H9 (cell line): ENCODE results near the gene UBXN11. TPM values are rescaled to one million over a fixed set of nuclear protein-coding genes. Genes with fewer than 3 reads are reported as not detected.

Source experiments
- DNase-seq: peaks from one replicate; pipeline ENCODE4 v3.0.0-alpha.2; 2017
- H2AFZ ChIP-seq: one replicate; pipeline ENCODE4 v1.6.1; 2013; ENCODE audit warnings: mild to moderate bottlenecking, low read length, control low read depth, moderate library complexity
- H2AK5ac ChIP-seq: 2 replicates; pipeline ENCODE4 v1.6.1; 2013; ENCODE audit warnings: low read length, control low read depth, mixed read lengths; ENCODE audit not compliant: insufficient read length
- H2BK120ac ChIP-seq: one replicate; pipeline ENCODE4 v1.6.1; 2013; ENCODE audit warnings: low read depth, mild to moderate bottlenecking, low read length, control low read depth, inconsistent platforms; ENCODE audit not compliant: poor library complexity, severe bottlenecking
- H2BK12ac ChIP-seq: 2 replicates; pipeline ENCODE4 v1.6.1; 2013; ENCODE audit warnings: low read length, control low read depth, mixed read lengths, low read depth; ENCODE audit not compliant: insufficient read length
- H2BK15ac ChIP-seq: 2 replicates; pipeline ENCODE4 v1.6.1; 2013; ENCODE audit warnings: low read depth, low read length, control low read depth
- H2BK20ac ChIP-seq: one replicate; pipeline ENCODE4 v1.6.1; 2013; ENCODE audit warnings: low read depth, mild to moderate bottlenecking, low read length, control low read depth, inconsistent platforms; ENCODE audit not compliant: poor library complexity, severe bottlenecking
- H2BK5ac ChIP-seq: 2 replicates; pipeline ENCODE4 v1.6.1; 2013; ENCODE audit warnings: low read length, control low read depth, mixed read lengths; ENCODE audit not compliant: insufficient read length
- H3K14ac ChIP-seq: 2 replicates; pipeline ENCODE4 v1.6.1; 2013; ENCODE audit warnings: low read length, control low read depth; ENCODE audit not compliant: insufficient read depth
- H3K18ac ChIP-seq: 2 replicates; pipeline ENCODE4 v1.6.1; 2013; ENCODE audit warnings: low read depth, mild to moderate bottlenecking, mixed read lengths, low read length, control low read depth; ENCODE audit not compliant: insufficient read length
- H3K23ac ChIP-seq: 2 replicates; pipeline ENCODE4 v1.6.1; 2013; ENCODE audit warnings: low read length, control low read depth, mixed read lengths, low read depth; ENCODE audit not compliant: insufficient read length
- H3K23me2 ChIP-seq: 2 replicates; pipeline ENCODE4 v1.6.1; 2013; ENCODE audit warnings: low read depth, mild to moderate bottlenecking, mixed read lengths, low read length, control low read depth; ENCODE audit not compliant: insufficient read length, poor library complexity, severe bottlenecking
- H3K27ac ChIP-seq: 2 replicates; pipeline ENCODE4 v1.5.1; 2013; ENCODE audit warnings: low read length, control low read depth, mixed read lengths, low read depth; ENCODE audit not compliant: insufficient read length
- H3K27me3 ChIP-seq: 2 replicates; pipeline ENCODE4 v1.6.1; 2013; ENCODE audit warnings: low read length, control low read depth, inconsistent platforms; ENCODE audit not compliant: insufficient read depth
- H3K4ac ChIP-seq: 2 replicates; pipeline ENCODE4 v1.6.1; 2013; ENCODE audit warnings: low read depth, mild to moderate bottlenecking, control low read depth, inconsistent platforms, low read length, moderate library complexity
- H3K4me1 ChIP-seq: 2 replicates; pipeline ENCODE4 v1.6.1; 2013; ENCODE audit warnings: low read length, control low read depth, inconsistent platforms; ENCODE audit not compliant: insufficient read depth
- H3K4me2 ChIP-seq: 2 replicates; pipeline ENCODE4 v1.6.1; 2013; ENCODE audit warnings: low read length, control low read depth, mixed read lengths; ENCODE audit not compliant: insufficient read length, insufficient read depth
- H3K56ac ChIP-seq: 2 replicates; pipeline ENCODE4 v1.6.1; 2013; ENCODE audit warnings: low read depth, mild to moderate bottlenecking, mixed read lengths, low read length, control low read depth; ENCODE audit not compliant: insufficient read length
- H3K79me1 ChIP-seq: 2 replicates; pipeline ENCODE4 v1.6.1; 2013; ENCODE audit warnings: low read depth, mild to moderate bottlenecking, moderate library complexity, low read length, control low read depth, inconsistent platforms; ENCODE audit not compliant: insufficient read depth, poor library complexity, severe bottlenecking
- H3K79me2 ChIP-seq: 2 replicates; pipeline ENCODE4 v1.6.1; 2013; ENCODE audit warnings: low read length, control low read depth, inconsistent platforms; ENCODE audit not compliant: insufficient read depth
- H3K9ac ChIP-seq: 2 replicates; pipeline ENCODE4 v1.6.1; 2013; ENCODE audit warnings: low read length, control low read depth, mixed read lengths; ENCODE audit not compliant: insufficient read length; ENCODE audit errors: extremely low read depth
- H3K9me3 ChIP-seq: one replicate; pipeline ENCODE4 v1.6.1; 2013; ENCODE audit warnings: low read depth, low read length, inconsistent platforms; ENCODE audit not compliant: control insufficient read depth
- H3T11ph ChIP-seq: one replicate; pipeline ENCODE4 v1.6.1; 2013; ENCODE audit warnings: mild to moderate bottlenecking, low read length, control low read depth, inconsistent platforms
- H4K20me1 ChIP-seq: one replicate; pipeline ENCODE4 v1.6.1; 2013; ENCODE audit not compliant: control insufficient read depth, insufficient read length, insufficient read depth
- H4K5ac ChIP-seq: 2 replicates; pipeline ENCODE4 v1.6.1; 2013; ENCODE audit warnings: low read depth, mild to moderate bottlenecking, mixed read lengths, low read length, control low read depth; ENCODE audit not compliant: insufficient read length
- H4K8ac ChIP-seq: replicated peaks from 2 replicates; pipeline ENCODE4 v1.6.1; 2013; ENCODE audit warnings: low read length, control low read depth, mixed read lengths, low read depth; ENCODE audit not compliant: insufficient read length
- H4K91ac ChIP-seq: 2 replicates; pipeline ENCODE4 v1.6.1; 2013; ENCODE audit warnings: low read depth, mild to moderate bottlenecking, moderate library complexity, mixed read lengths, low read length, control low read depth; ENCODE audit not compliant: insufficient read length
- H3K27ac Mint-ChIP-seq, 3 experiments: 2 replicates in 2 of 3; 3 replicates in 1 of 3; pipeline ENCODE4 v1.8.0; 2020 to 2021; ENCODE audit warnings: mixed read lengths in 3 of 3, mild to moderate bottlenecking in 1 of 3, moderate library complexity in 1 of 3
- H3K27me3 Mint-ChIP-seq: 2 replicates; pipeline ENCODE4 v1.8.0; 2021; ENCODE audit warnings: low read depth, mild to moderate bottlenecking, moderate library complexity, mixed read lengths
- H3K36me3 Mint-ChIP-seq, 3 experiments: 2 replicates in 2 of 3; 3 replicates in 1 of 3; pipeline ENCODE4 v1.8.0; 2020 to 2021; ENCODE audit warnings: low read depth in 3 of 3, mixed read lengths in 3 of 3; ENCODE audit not compliant: insufficient read depth in 1 of 3
- H3K4me1 Mint-ChIP-seq, 2 experiments: 2 replicates each; pipeline ENCODE4 v1.8.0; 2020; ENCODE audit warnings: mixed read lengths in 2 of 2
- H3K4me3 Mint-ChIP-seq, 2 experiments: 2 replicates in 1 of 2; 3 replicates in 1 of 2; pipeline ENCODE4 v1.8.0; 2020 to 2021; ENCODE audit warnings: mild to moderate bottlenecking in 2 of 2, mixed read lengths in 2 of 2, moderate library complexity in 1 of 2
- H3K9me3 Mint-ChIP-seq, 2 experiments: 2 replicates in 1 of 2; 3 replicates in 1 of 2; pipeline ENCODE4 v1.8.0; 2020; ENCODE audit warnings: mild to moderate bottlenecking in 2 of 2, mixed read lengths in 2 of 2, moderate library complexity in 1 of 2
- CTCF ChIP-seq: fragments of 200-600 bp; sonication (generic); conservative IDR thresholded peaks from 3 replicates; pipeline ENCODE4 v1.8.0; 2021; ENCODE audit warnings: antibody characterized with exemption, mild to moderate bottlenecking
- WGBS: extraction: QIAGEN DNeasy Blood & Tissue Kit; methylation state at CpG from one replicate; pipeline ENCODE4 v1.1.7; 2013; ENCODE audit warnings: missing lambda C conversion rate, low lambda C conversion rate, mixed read lengths; ENCODE audit not compliant: insufficient read length; ENCODE audit errors: extremely low coverage; 5-methylcytosine and 5-hydroxymethylcytosine counted together
- total RNA-seq: library from RNA; stranded (reverse); gene quantifications from 2 replicates; pipeline ENCODE4 v1.2.1, GENCODE V29; 2021

The UBXN11 gene
- total RNA-seq, 1 experiment from 2014 or later = 13.7 TPM

DNA sequence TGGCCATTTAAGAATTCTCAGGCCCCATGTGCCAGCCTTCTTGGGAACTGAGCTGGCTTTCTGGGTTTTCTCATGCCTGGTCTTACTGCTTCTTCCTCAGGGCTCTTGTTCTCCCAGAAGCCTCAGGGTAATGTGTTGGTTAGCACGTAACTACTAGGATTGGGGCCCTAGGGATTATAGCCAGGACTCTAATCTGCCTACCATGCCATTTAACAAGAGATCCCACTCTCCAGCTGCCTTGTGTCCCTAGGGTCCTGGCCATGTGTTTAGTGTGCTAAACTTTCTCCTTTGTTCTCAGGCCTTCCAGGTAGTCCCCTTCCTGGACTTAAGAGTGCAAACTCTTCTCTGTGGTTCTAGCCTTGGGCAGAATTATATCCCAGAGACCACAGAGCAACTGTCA lies 28.7 kb downstream of the UBXN11 start:
- Mint-ChIP-seq H3K36me3 (peaks cover 52 to 63% (median 58%) of the 10 kb centered on the region in 3 experiments), H3K27ac (no peak overlapping the region), H3K9me3 (no peaks in the 10 kb centered on the region), H3K4me1 (peaks cover 48 to 50% of the 10 kb centered on the region in 2 experiments), H3K4me3 (no peak overlapping the region), H3K27me3 (no peaks in the 10 kb centered on the region; the same call in 1 of the 2 replicates)
- peaks cover 11% of the 10 kb centered on the region; the same call in 1 of the 2 replicates for H3K4me1 ChIP-seq
- no peak overlapping the region for H3K23ac ChIP-seq
- no peak overlapping the region for H3K9ac ChIP-seq
- no peak overlapping the region for H2BK12ac ChIP-seq
- no peak overlapping the region for H2BK120ac ChIP-seq
- H3K9me3 ChIP-seq = no peaks in the 10 kb centered on the region
- no peak overlapping the region for H3K14ac ChIP-seq
- H3K79me1 ChIP-seq = no peaks in the 10 kb centered on the region
- H3K79me2 ChIP-seq = no peaks in the 10 kb centered on the region
- no peak overlapping the region for H3T11ph ChIP-seq
- no CpG with 5 or more reads among the region's 1 CpG for WGBS
- H3K27ac ChIP-seq = no peak overlapping the region
- H2BK20ac ChIP-seq = no peak overlapping the region
- H3K18ac ChIP-seq = no peak overlapping the region
- no peak overlapping the region for H4K5ac ChIP-seq
- H3K4me2 ChIP-seq = no peak overlapping the region
- H2AFZ ChIP-seq = no peak overlapping the region
- peaks cover 2% of the 10 kb centered on the region for H4K20me1 ChIP-seq
- no peak overlapping the region for H2BK5ac ChIP-seq
- H4K8ac ChIP-seq = no peak overlapping the region
- DNase-seq = no peak
- no peak overlapping the region for H2AK5ac ChIP-seq
- no peak for TF ChIP-seq CTCF
- no peak overlapping the region for H3K56ac ChIP-seq
- H3K23me2 ChIP-seq = peaks cover 13% of the 10 kb centered on the region
- H2BK15ac ChIP-seq = no peak overlapping the region
- H3K27me3 ChIP-seq = no peaks in the 10 kb centered on the region
- no peak overlapping the region for H3K4ac ChIP-seq
- no peak overlapping the region for H4K91ac ChIP-seq
